Upper lobe of right lung (tissue), 1 donor: ENCODE measurements around the gene ITPKA. TPM values are rescaled to one million over a fixed set of nuclear protein-coding genes. Genes with fewer than 3 reads are reported as not detected.

Experiments used
- ATAC-seq: fragments of 200-7000 bp; cut with Tn5 transposase; one replicate; pipeline ENCODE4 v1.9.1; 2020; ENCODE audit warnings: mild to moderate bottlenecking, moderate library complexity
- DNase-seq: peaks from one replicate; pipeline ENCODE4 v3.0.0-alpha.2; 2020
- H3K27ac ChIP-seq: fragments of 200-600 bp; one replicate; pipeline ENCODE4 v1.8.0; 2022
- H3K27me3 ChIP-seq: fragments of 200-600 bp; one replicate; pipeline ENCODE4 v1.8.0; 2022; ENCODE audit warnings: mild to moderate bottlenecking
- H3K36me3 ChIP-seq: fragments of 200-600 bp; one replicate; pipeline ENCODE4 v1.8.0; 2022
- H3K4me1 ChIP-seq: fragments of 200-600 bp; one replicate; pipeline ENCODE4 v1.8.0; 2022
- H3K4me3 ChIP-seq: fragments of 200-600 bp; one replicate; pipeline ENCODE4 v1.8.0; 2022; ENCODE audit warnings: mild to moderate bottlenecking
- H3K9me3 ChIP-seq: fragments of 200-600 bp; one replicate; pipeline ENCODE4 v1.8.0; 2022
- intact Hi-C: fragments of 100-400 bp; cut with DNase I; formaldehyde crosslinking; loops from one replicate; pipeline ENCODE4 v1.11.0; 2022
- total RNA-seq: library from RNA; stranded (reverse); fragmentation: NEBNext Ultra II Directional; extraction: Animal tissue kit (Norgen Biotek cat#: 25700); gene quantifications from one replicate; pipeline ENCODE4 v1.2.1, GENCODE V29; 2021
- TF ChIP-seq, protein P1 (sequence below): fragments of 200-600 bp; IDR thresholded peaks from one replicate; pipeline ENCODE4 v1.8.0; 2022; ENCODE audit warnings: antibody characterized with exemption
- donor health status: DM: no; HTN: yes; CAD: no; lungs with severe emphysema.

ITPKA gene
- total RNA-seq, 1 donor from 2014 or later = 0.67 TPM

DNA sequence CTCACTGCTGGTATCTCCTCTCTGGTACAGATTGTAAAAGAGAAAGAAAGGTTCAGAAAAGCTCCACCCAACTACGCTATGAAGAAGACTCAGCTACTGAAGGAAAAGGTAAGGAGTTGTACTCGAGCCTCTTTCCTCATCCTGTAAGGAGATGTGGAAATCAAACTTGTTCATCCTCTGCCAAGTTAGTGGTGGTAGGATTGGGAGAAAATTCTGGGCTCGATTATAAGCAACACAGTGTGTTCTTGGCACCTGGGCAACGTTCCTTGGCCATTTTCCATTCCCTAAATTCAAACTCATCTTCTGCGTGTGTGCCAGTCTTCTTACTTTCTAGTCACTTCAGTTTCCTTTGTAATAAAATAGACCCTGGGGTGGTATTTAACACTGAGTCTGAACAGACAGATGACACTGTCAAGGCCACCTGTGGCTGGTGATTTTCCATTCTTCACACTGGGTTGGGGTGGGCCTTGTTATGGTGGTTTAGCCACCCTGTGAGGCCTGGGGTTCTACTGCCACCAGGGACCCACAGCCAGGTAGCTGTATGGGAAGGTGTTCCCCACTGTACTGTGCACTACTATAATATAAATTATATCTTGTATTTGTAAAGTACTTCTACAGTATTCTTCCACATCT lies 17.1 kb upstream of the ITPKA start:
- H3K27ac ChIP-seq = no peak overlapping the region
- no peaks in the 10 kb centered on the region for H3K4me1 ChIP-seq
- intact Hi-C loops = no loop called here
- TF ChIP-seq, protein P1, sequence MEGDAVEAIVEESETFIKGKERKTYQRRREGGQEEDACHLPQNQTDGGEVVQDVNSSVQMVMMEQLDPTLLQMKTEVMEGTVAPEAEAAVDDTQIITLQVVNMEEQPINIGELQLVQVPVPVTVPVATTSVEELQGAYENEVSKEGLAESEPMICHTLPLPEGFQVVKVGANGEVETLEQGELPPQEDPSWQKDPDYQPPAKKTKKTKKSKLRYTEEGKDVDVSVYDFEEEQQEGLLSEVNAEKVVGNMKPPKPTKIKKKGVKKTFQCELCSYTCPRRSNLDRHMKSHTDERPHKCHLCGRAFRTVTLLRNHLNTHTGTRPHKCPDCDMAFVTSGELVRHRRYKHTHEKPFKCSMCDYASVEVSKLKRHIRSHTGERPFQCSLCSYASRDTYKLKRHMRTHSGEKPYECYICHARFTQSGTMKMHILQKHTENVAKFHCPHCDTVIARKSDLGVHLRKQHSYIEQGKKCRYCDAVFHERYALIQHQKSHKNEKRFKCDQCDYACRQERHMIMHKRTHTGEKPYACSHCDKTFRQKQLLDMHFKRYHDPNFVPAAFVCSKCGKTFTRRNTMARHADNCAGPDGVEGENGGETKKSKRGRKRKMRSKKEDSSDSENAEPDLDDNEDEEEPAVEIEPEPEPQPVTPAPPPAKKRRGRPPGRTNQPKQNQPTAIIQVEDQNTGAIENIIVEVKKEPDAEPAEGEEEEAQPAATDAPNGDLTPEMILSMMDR = no peak
- H3K9me3 ChIP-seq = no peaks in the 10 kb centered on the region
- no peak for ATAC-seq
- no peak for DNase-seq
- H3K4me3 ChIP-seq = no peak overlapping the region
- no peaks in the 10 kb centered on the region for H3K27me3 ChIP-seq
- H3K36me3 ChIP-seq = peaks cover 100% of the 10 kb centered on the region

DNA sequence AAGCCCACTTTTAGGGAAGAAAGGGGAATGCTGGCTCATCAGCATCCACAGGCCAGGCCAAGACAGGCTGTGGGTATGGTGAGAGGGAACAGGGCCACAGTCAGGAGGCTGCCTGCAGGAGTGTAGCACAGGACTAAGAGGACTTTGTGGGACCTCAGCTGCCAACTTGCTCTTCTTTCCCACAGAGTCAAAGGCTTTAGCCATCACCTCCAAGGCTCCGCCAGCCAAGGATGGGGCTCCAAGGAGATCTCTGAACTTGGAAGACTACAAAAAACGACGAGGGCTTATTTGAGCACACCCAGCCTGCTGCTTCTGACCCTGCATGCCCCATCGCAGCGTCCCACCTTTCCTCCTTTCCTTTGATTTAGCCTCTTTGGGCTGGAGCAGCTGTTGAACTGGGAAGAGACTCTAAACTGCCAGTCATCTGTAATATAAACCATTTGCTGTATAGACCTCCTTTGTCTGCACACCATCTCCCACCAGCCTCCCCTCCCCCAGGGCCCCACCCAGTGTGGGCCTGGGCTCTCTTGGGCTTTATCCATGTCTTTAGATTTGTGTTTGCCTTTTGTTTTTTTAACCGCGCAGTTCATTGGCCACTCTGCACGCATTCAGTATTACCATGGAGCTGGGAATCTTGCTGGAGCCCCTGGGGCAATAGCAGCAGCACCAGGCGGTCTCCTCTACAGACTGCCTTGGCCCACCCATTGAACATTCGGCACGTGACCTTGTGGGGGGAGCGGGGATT lies 13.1 kb upstream of the ITPKA start:
- no peaks in the 10 kb centered on the region for H3K9me3 ChIP-seq
- H3K4me3 ChIP-seq = no peak overlapping the region
- TF ChIP-seq, protein P1 = no peak
- intact Hi-C loops = no loop called here
- H3K36me3 ChIP-seq = peaks cover 71% of the 10 kb centered on the region
- H3K27me3 ChIP-seq = no peaks in the 10 kb centered on the region
- ATAC-seq (no peak), DNase-seq (no peak)
- H3K4me1 ChIP-seq = no peaks in the 10 kb centered on the region
- H3K27ac ChIP-seq = no peak overlapping the region

- Histone ChIP-seq H3K36me3 (peaks cover 54% of the 10 kb centered on the region), H3K27me3 (no peaks in the 10 kb centered on the region), H3K27ac (no peak overlapping the region), H3K9me3 (no peaks in the 10 kb centered on the region), H3K4me3 (no peak overlapping the region), H3K4me1 (no peaks in the 10 kb centered on the region)
- intact Hi-C loops = no loop called here
- DNase-seq = no peak
- ATAC-seq = no peak
- TF ChIP-seq, protein P1 = no peak
These were observed 11.4 kb upstream of the ITPKA start for GRCh38 chr15:41482110-41482877.

DNA sequence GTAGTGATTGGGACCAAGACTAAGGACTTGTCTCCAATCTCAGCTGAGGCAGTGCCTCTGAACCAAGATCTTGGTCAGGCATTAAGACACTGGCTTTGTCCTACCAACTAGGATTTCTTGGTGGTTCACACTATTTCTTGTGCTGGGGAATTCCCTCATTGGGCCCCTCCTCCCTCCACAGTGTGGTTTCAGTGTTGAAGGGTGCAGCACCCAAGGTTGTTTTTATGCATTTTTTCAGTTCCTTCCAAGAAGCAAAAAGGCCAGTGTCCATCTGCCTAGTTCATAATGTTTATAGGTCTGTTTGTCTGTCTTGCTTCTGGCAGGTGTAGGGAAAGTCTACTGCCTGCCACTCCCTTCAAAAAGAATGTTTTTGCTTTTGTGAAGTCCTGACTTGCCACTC lies 10.6 kb upstream of the ITPKA start:
- TF ChIP-seq, protein P1 = no peak
- no peaks in the 10 kb centered on the region for H3K4me1 ChIP-seq
- no peak overlapping the region for H3K4me3 ChIP-seq
- no peaks in the 10 kb centered on the region for H3K9me3 ChIP-seq
- no peaks in the 10 kb centered on the region for H3K27me3 ChIP-seq
- DNase-seq (no peak), ATAC-seq (no peak)
- peaks cover 46% of the 10 kb centered on the region for H3K36me3 ChIP-seq
- intact Hi-C loops = no loop called here
- no peak overlapping the region for H3K27ac ChIP-seq

DNA sequence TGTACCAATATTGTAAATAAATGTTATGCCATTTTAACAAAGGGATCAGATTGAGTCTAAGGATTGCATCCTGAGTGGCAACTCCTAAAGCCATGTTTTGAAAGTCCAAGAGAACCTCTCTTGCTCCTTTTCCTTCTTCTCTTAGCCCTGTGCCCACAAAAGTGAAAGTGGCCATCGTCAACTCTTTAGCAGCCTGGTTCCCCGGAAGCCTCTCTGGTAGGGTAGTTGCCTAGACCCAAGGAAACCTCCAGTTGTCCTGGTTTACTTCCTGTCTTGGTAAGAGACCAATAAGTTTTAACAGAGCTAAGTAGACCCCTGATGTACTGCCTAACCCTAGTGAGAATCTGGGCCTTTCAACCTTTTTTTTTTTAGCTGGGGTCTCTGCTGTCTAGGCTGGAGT lies 10.2 kb upstream of the ITPKA start:
- Histone ChIP-seq H3K9me3 (no peaks in the 10 kb centered on the region), H3K27me3 (peaks cover 1% of the 10 kb centered on the region), H3K4me3 (no peak overlapping the region), H3K4me1 (no peaks in the 10 kb centered on the region), H3K36me3 (peaks cover 42% of the 10 kb centered on the region), H3K27ac (no peak overlapping the region)
- intact Hi-C loops = no loop called here
- TF ChIP-seq, protein P1 = no peak
- ATAC-seq (no peak), DNase-seq (no peak)
